SIG-M5 treated with dmso at 0.1 percent for 504 hours (cell line): ENCODE results near the gene MRGPRD.
A peak's percentile ranks its signal among the peaks of the same experiment; 100 is the strongest.

Source experiments
- DNase-seq: peaks from one replicate; lab custom pipeline; 2025; ENCODE audit not compliant: unreplicated experiment; lab: John Stamatoyannopoulos, UW

MRGPRD gene, protein sequence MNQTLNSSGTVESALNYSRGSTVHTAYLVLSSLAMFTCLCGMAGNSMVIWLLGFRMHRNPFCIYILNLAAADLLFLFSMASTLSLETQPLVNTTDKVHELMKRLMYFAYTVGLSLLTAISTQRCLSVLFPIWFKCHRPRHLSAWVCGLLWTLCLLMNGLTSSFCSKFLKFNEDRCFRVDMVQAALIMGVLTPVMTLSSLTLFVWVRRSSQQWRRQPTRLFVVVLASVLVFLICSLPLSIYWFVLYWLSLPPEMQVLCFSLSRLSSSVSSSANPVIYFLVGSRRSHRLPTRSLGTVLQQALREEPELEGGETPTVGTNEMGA

GRCh38 chr11:68980776-68981065 lies at the start of gene MRGPRD:
Gene MRGPRD, minus strand, starts transcription at chr11:68980986. Its CDS starts 0 bp downstream, at chr11:68980986.
- no peak for DNase-seq

GRCh38 chr11:69030301-69030700 lies 49.5 kb upstream of the MRGPRD start:
- peak; percentile 62 for DNase-seq

- DNase-seq: peak; percentile 74
Observed at GRCh38 chr11:69027704-69028372, 47.1 kb upstream of the MRGPRD start.

- no peak for DNase-seq
Observed at GRCh38 chr11:69024509-69024908, 43.7 kb upstream of the MRGPRD start.

DNA sequence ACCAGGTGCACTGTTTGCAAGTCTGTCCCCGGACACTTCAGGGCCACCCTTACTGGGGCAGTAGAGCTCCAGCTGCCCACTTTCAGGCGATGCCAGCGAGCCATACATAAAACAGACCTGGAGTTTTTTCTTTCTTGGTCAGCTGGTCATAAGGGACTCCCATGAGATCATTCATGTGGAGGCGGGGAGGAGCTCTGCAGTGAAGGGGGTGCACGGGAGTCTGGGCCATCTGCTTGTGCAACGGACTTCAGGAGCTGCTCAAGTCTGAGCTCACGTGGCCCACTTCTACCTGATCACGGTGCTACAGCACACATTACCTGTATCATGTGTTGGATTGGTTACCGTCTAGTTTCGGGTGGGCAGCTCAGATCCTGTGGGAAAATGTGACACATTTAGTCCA lies 41.5 kb upstream of the MRGPRD start:
- no peak for DNase-seq

GRCh38 chr11:69018924-69019323 lies 38.1 kb upstream of the MRGPRD start:
- DNase-seq: no peak

GRCh38 chr11:69017951-69018350 lies 37.2 kb upstream of the MRGPRD start:
- no peak for DNase-seq

DNA sequence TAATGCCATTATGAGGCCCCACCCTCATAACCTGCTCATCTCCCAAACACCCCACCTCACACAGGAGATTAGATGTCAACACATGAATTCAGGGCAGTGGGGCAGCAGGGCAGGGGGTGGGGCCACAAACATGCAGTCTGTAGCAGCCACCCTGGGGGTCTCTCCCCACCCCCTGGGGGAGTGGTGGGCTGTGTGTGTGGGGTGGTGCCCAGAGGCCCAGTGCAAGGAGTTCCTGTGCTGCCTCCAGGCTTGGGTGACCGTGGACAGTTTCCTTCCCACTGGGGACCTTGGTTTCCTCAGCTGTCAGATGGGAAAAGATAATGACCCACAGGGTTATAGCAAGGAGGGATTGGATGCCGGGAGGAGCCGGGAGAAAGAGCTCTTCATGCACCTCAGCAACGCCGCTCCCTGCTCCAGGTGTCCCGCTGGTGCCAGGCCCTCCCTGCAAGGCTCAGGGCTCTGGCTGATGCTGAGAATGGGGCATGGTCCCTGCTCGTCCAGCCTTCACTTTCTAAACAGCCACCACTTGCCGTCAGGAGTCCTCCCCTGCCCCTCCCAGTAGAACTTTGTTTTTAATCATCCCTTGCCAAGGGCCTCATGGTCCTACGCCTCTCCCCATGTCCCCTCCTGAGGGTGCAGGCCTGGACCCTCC lies 34.2 kb upstream of the MRGPRD start:
- DNase-seq: no peak

- no peak for DNase-seq
Observed at GRCh38 chr11:69014084-69014851, 33.5 kb upstream of the MRGPRD start.

DNA sequence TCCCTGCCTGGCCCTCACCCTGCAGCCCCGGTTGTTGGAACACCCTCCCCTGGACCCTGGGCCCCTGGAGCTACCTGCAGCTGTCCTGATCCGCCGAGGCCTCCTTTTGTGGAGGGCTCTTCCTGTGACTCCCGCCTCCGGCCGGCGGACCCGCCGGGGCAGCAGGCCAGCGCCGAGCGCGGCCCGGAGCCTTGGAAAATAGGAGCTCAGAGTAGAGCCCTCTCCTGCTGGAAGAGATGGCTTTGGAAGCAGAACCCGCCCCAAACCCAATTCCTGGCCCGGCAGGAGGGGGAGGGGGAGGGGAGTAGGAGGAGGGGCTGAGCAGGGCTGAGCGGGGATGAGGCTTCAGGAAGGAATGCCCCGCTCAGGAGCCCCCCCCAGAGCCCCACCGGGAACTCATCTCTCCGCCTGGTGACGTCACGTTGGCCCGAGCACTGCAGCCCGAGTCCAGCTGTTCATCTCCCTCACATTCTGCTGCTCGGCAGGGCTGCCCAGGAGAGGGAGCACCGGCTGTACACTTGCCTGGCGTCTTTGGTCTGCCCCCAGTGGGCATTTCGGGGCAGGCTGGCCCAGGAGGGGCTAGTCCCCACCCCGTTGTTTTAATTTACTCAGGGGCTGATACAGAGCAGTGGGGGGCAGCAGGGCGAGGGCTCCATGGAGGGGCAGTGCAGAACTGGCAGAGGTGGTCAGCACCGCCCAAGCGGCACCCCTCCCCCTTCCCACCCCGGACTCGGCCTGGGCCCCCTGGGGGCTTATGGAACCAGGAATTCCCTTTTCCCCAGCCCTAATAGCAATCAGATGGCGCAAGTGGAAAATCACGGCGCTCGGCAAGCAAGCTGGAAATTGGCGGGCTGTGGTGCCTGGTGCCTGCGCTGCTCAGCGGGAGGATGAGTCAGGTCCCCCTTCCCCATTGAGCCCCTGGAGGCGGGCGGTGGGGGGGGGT lies 32.5 kb upstream of the MRGPRD start, which contains the start of gene MRGPRF:
Gene MRGPRF, minus strand, starts transcription at position 238 of the 943 bp plus-strand sequence. CDS start 3,345 bp downstream, outside the sequence.
- no peak for DNase-seq

DNA sequence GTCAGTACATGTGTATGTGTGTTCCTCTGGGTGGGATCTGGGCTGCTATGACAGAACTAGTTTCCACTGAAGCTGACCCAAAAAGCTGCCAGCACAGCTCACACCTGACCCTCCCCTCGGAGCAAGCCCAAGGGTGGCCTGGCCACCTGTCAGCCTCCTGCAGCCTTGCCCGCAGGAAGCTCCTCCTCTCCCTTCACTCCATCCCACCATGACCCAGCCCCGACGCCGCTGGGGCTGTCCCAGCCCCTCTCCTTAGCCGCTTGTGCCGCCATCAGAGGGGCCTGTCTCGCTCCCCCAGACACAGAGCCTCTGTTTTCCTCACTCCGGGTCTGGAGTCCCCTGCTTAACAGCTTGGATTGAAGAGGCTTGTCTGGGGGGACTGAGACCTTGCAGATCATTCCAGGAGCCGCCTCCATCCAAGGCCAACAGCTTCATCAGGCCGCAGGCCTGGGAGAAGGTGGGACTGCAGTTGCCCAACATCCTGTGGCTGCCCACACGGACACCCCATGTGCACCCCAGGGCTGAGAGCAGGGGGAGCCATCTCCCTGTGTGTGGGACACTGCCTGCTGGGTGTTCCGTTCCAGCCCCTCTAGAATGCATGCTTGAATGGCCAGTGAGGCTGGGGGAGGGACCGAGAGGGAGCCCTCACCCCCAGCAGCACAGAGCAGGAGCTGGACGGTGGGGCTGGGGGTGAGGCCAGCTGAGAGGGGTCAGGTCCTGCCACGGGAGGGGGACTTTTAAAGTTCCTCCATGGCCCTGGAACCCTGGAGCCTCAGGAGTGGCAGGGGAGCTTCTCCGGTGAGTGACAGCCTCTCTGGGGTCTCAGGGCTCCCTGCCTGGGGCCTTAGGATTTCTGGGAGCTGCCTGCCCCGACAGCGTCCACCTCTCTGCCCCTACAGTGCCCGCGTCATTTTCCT lies 31.6 kb upstream of the MRGPRD start:
- no peak for DNase-seq

GRCh38 chr11:69011624-69012091 lies 30.9 kb upstream of the MRGPRD start:
- DNase-seq: no peak

DNA sequence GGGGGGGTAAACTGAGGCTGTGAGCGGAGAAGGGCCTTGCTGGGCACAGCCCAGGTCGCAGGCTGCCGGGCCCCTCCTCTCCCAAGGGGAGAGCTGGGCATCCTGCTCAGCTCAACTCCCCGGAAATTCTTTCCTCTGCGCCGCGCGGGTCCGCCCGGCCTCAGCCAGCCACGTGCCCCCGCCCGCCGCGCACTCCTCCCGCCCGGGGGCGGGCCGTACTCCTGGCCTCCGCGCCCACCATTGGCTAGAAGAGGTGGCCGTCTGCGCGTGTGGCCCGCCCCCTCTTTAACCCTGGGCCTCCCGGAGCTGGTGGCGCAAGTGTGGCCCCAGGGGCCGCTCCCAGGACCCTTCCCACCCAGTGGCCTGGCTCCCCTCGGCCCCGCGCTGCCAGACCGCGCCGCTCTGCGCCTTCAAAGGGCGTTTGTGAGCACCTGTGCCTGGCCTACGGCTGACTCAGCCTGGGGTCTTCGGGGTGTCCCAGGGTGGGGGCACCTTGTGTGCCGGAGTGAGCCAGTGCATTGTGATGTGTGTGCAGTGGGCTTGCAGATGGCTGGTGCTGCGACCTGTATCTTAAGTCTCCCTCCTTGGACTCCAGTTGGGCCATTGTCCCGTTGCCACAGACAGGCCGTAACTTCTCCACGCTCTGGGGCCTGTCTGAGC lies 30.3 kb upstream of the MRGPRD start:
- DNase-seq: peak; percentile 45

GRCh38 chr11:69010361-69010891 lies 29.6 kb upstream of the MRGPRD start:
- no peak for DNase-seq

GRCh38 chr11:69009441-69010211 lies 28.8 kb upstream of the MRGPRD start:
- no peak for DNase-seq

GRCh38 chr11:69008737-69009440 lies 28.1 kb upstream of the MRGPRD start:
- DNase-seq: no peak

DNA sequence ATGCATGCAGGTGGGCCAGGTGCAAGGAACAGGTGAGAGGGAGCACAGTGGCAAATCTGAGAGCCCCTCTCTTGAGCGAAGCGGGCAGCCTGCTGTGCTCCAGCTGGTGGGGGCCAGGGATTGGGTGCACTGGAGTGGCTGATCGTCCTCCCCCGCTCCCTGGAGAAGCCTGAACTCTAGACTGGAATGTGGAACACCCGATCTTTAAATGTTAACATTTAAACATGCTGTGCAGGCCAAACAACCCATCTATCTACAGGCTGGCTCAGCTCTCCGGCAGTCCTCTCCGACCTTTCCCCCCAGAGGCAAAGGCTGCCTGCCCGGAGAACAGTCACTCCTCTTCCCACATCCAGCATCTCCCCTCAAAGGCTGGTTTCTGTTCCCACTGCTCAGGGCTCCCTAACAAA lies 27.2 kb upstream of the MRGPRD start:
- no peak for DNase-seq
